GM18499 (cell line): ENCODE data around the gene NASP.
A peak's percentile ranks its signal among the peaks of the same experiment; 100 is the strongest.
"Not testable (repeated sequence)": the region's sequence is repeated elsewhere in the genome, so short reads cannot be mapped to it uniquely, and the experiment has no call there.

Source experiments
- ATAC-seq: cut with Tn5 transposase; IDR thresholded peaks from one replicate; pipeline ENCODE4 v1.9.1; 2021; ENCODE audit warnings: moderate number of reproducible peaks; ENCODE audit not compliant: insufficient read depth, unreplicated experiment

The NASP gene

GRCh38 chr1:45569962-45570581 lies 13.8 kb upstream of the NASP start:
- ATAC-seq = no peak

GRCh38 chr1:45570631-45571030 lies 13.2 kb upstream of the NASP start:
- no peak for ATAC-seq

- ATAC-seq = no peak
Observed at GRCh38 chr1:45573231-45573804, 10.5 kb upstream of the NASP start.

GRCh38 chr1:45574105-45574626 lies 9.7 kb upstream of the NASP start:
- ATAC-seq = no peak

GRCh38 chr1:45583264-45583665 lies 576 bp upstream of the NASP start:
- ATAC-seq = peak; percentile 67

GRCh38 chr1:45584351-45585109 lies 689 bp downstream of the NASP start:
- no peak for ATAC-seq

- no peak for ATAC-seq
Observed at GRCh38 chr1:45585110-45585426, 1.2 kb downstream of the NASP start.

- ATAC-seq = no peak
Observed at GRCh38 chr1:45585496-45586075, 1.7 kb downstream of the NASP start.

- no peak for ATAC-seq
Observed at GRCh38 chr1:45586769-45587168, 2.9 kb downstream of the NASP start.

GRCh38 chr1:45589861-45590260 lies 6.0 kb downstream of the NASP start:
- ATAC-seq = no peak

GRCh38 chr1:45594412-45594811 lies 10.6 kb downstream of the NASP start:
- ATAC-seq = no peak

- ATAC-seq = not testable (repeated sequence)
Observed at GRCh38 chr1:45596765-45597164, 12.9 kb downstream of the NASP start.

GRCh38 chr1:45604239-45604638 lies 20.4 kb downstream of the NASP start:
- no peak for ATAC-seq

GRCh38 chr1:45607404-45608074 lies 23.7 kb downstream of the NASP start:
- ATAC-seq = no peak

- no peak for ATAC-seq
Observed at GRCh38 chr1:45608175-45609156, 24.6 kb downstream of the NASP start.

GRCh38 chr1:45610589-45611226 lies 26.9 kb downstream of the NASP start:
- ATAC-seq = no peak

- no peak for ATAC-seq
Observed at GRCh38 chr1:45612941-45613579, 29.2 kb downstream of the NASP start.

- no peak for ATAC-seq
Observed at GRCh38 chr1:45615885-45616284, 32.0 kb downstream of the NASP start.

GRCh38 chr1:45617618-45618017 lies 33.8 kb downstream of the NASP start:
- no peak for ATAC-seq
